ENCODE measurements around the gene ZNF740. TPM values are rescaled to one million over a fixed set of nuclear protein-coding genes. Genes with fewer than 3 reads are reported as not detected.

The ZNF740 gene
- total and polyA plus RNA-seq, 2 donors (not counting 1 experiment from before 2014, with no cell fraction given) = 35.9 to 117 TPM

GRCh38 chr12:53191096-53191884 is 10.8 kb downstream of the ZNF740 start:
- Histone ChIP-seq H3K27ac (ENCODE audit: low read length in 2 of 2) (no peak overlapping the region), H2AFZ (ENCODE audit: insufficient read depth, low read depth, low read length, poor library complexity, severe bottlenecking) (no peak overlapping the region), H3K4me3 (ENCODE audit: control extremely low read depth in 1 of 5, extremely low read depth in 1 of 5, insufficient read depth in 1 of 5, low read depth in 2 of 5, low read length in 4 of 5) (no peak overlapping the region), H3K27me3 (replicated peaks in 1 of 4; ENCODE audit: control extremely low read depth in 1 of 4, control insufficient read depth in 3 of 4, insufficient read depth in 4 of 4, low read length in 3 of 4) (no peaks in the 10 kb centered on the region), H3K9ac (ENCODE audit: low read length) (no peak overlapping the region), H3K79me2 (ENCODE audit: control insufficient read depth, insufficient read depth, low read length) (peaks cover 3% of the 10 kb centered on the region), H3K36me3 (replicated peaks in 1 of 2; ENCODE audit: control extremely low read depth in 1 of 2, control insufficient read depth in 1 of 2, extremely low read depth in 1 of 2, insufficient read depth in 2 of 2, low read length in 1 of 2) (peaks cover 4 to 81% of the 10 kb centered on the region in 2 experiments), H4K20me1 (ENCODE audit: control insufficient read depth, insufficient read depth, low read length, poor library complexity, severe bottlenecking) (peaks cover 46% of the 10 kb centered on the region), H3K9me3 (ENCODE audit: control extremely low read depth in 1 of 3, control insufficient read depth in 2 of 3, insufficient read depth in 1 of 3, low read length in 2 of 3) (no peaks in the 10 kb centered on the region), H3K4me2 (replicated peaks; ENCODE audit: low read depth, low read length, poor library complexity, severe bottlenecking) (no peak overlapping the region), H3K4me1 (ENCODE audit: control insufficient read depth in 2 of 2, insufficient read depth in 2 of 2, low read length in 2 of 2) (no peaks in the 10 kb centered on the region)
- no peak overlapping the region for H3K4me3 Mint-ChIP-seq
- intact Hi-C loops (cut with micrococcal nuclease) = no loop called here
- 94% methylated on average over 8 of the region's 11 CpGs for WGBS (ENCODE audit: insufficient coverage)
- peaks cover 8% of the 10 kb centered on the region for H3K4me1 Mint-ChIP-seq
- DNase-seq (peak; percentile 18), ATAC-seq (ENCODE audit: low read depth) (no peak)
- CTCF ChIA-PET = interaction anchor here (0.6 to 7.7 kb wide), 8 partner anchors 8 to 396 kb away, joined by 3 to 84 read pairs (median 6); partner anchors contain the start of genes CSAD and ZNF740
- no peaks in the 10 kb centered on the region for H3K9me3 Mint-ChIP-seq (ENCODE audit: insufficient read depth)
- POLR2A ChIA-PET = interaction anchor here (1.1 to 1.8 kb wide), 3 partner anchors 9 to 10 kb away, joined by 3 to 8 read pairs (median 3); partner anchors contain the start of genes CSAD and ZNF740
- H3K27ac Mint-ChIP-seq = peak overlapping the region; percentile 10
- H3K27me3 Mint-ChIP-seq = no peaks in the 10 kb centered on the region
- no peak for TF ChIP-seq EZH2 (IDR thresholded peaks at IDR 0.05; ENCODE audit: borderline replicate concordance, insufficient read depth, low read depth, low read length, poor library complexity, severe bottlenecking)
- TF ChIP-seq, protein P1, sequence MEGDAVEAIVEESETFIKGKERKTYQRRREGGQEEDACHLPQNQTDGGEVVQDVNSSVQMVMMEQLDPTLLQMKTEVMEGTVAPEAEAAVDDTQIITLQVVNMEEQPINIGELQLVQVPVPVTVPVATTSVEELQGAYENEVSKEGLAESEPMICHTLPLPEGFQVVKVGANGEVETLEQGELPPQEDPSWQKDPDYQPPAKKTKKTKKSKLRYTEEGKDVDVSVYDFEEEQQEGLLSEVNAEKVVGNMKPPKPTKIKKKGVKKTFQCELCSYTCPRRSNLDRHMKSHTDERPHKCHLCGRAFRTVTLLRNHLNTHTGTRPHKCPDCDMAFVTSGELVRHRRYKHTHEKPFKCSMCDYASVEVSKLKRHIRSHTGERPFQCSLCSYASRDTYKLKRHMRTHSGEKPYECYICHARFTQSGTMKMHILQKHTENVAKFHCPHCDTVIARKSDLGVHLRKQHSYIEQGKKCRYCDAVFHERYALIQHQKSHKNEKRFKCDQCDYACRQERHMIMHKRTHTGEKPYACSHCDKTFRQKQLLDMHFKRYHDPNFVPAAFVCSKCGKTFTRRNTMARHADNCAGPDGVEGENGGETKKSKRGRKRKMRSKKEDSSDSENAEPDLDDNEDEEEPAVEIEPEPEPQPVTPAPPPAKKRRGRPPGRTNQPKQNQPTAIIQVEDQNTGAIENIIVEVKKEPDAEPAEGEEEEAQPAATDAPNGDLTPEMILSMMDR (IDR thresholded peaks at IDR 0.05) = no peak

Data from B cell (primary cell).